NOMO-1 treated with DMSO at 0.1 percent for 48 hours (cell line): ENCODE results near the gene LVRN.

Experiments used
- DNase-seq: peaks from one replicate; lab custom pipeline; 2025; ENCODE audit not compliant: unreplicated experiment; lab: John Stamatoyannopoulos, UW

LVRN gene

GRCh38 chr5:116023619-116024018, 61.3 kb downstream of the LVRN start:
- DNase-seq: no peak

GRCh38 chr5:116025866-116026265, 63.6 kb downstream of the LVRN start:
- DNase-seq: no peak

- DNase-seq: peak; percentile 96
Measured at GRCh38 chr5:116032094-116032517, 69.8 kb downstream of the LVRN start, which contains the start of gene ARL14EPL. Gene ARL14EPL (plus strand): TSS chr5:116032472. CDS start chr5:116051466, 18,994 bp downstream.

GRCh38 chr5:116032991-116033390, 70.7 kb downstream of the LVRN start:
- DNase-seq: no peak

GRCh38 chr5:116035123-116035522, 72.8 kb downstream of the LVRN start:
- DNase-seq: no peak

- DNase-seq: no peak
Measured at GRCh38 chr5:116037236-116037822, 75.1 kb downstream of the LVRN start.

GRCh38 chr5:116038817-116039216, 76.5 kb downstream of the LVRN start:
- peak; percentile 77 for DNase-seq

GRCh38 chr5:116042375-116042774, 80.1 kb downstream of the LVRN start:
- no peak for DNase-seq

- no peak for DNase-seq
Measured at GRCh38 chr5:116044073-116044472, 81.8 kb downstream of the LVRN start.

GRCh38 chr5:116045821-116046220, 83.5 kb downstream of the LVRN start:
- no peak for DNase-seq

- DNase-seq: no peak
Measured at GRCh38 chr5:116046261-116046660, 84.0 kb downstream of the LVRN start.

- no peak for DNase-seq
Measured at GRCh38 chr5:116046823-116047222, 84.5 kb downstream of the LVRN start.

GRCh38 chr5:116058346-116058936, 96.2 kb downstream of the LVRN start:
- DNase-seq: peak; percentile 70

- DNase-seq: no peak
Measured at GRCh38 chr5:116062352-116062751, 100.1 kb downstream of the LVRN start.

- no peak for DNase-seq
Measured at GRCh38 chr5:116063950-116064349, 101.7 kb downstream of the LVRN start.

- DNase-seq: peak; percentile 50
Measured at GRCh38 chr5:116068028-116068632, 105.9 kb downstream of the LVRN start.

GRCh38 chr5:116071211-116071610, 108.9 kb downstream of the LVRN start:
- DNase-seq: no peak

GRCh38 chr5:116075191-116075831, 113.0 kb downstream of the LVRN start:
- DNase-seq: no peak

- DNase-seq: peak; percentile 88
Measured at GRCh38 chr5:116076496-116076895, 114.2 kb downstream of the LVRN start.
